NCI-H510A treated with DMSO at 0.1 percent for 48 hours (cell line): ENCODE measurements around the gene NAIF1.
"Not testable (repeated sequence)": the region's sequence is repeated elsewhere in the genome, so short reads cannot be mapped to it uniquely, and the experiment has no call there.

Experiments
- DNase-seq: peaks from one replicate; lab custom pipeline; 2025; lab: John Stamatoyannopoulos, UW

NAIF1 gene

GRCh38 chr9:128057724-128058409, 9.3 kb downstream of the NAIF1 start:
- DNase-seq, result no peak

- peak; percentile 88 for DNase-seq
Measured at GRCh38 chr9:128056887-128057723, 10.0 kb downstream of the NAIF1 start.

- no peak for DNase-seq
Measured at GRCh38 chr9:128056086-128056485, 11.0 kb downstream of the NAIF1 start.

DNA sequence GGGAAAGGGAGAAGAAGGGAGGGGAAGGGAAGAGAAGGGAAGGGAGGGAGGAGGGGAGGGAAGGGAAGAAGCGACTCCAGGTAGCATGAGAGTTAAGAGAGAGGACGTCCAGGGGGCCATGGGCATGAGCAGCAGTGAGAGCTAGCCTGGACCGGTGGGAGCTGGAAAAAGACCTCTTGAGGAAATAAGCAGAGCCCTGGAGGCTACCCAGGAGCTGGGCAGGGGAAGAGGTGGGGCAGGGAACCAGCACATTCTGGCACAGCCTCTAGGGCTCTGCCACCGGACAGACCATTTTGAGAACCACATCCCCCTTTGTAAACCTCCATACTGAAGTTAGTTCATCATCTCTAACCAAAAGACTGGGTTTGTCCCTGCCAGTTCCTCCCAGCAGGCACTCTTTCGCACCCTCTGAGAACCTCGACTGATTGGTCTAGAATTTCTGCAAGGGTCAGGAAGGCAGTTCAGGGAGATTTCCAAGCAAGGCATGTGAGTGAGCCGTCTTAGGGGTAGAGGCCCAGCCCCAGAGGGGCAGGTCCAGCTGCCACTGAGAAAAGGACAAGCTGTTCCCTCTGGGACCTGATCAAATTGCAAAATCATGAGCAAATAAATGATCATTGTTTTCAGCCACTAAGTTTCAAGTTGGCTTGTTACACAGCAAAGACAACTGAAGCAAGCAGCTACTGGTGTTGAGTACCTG, 11.6 kb downstream of the NAIF1 start:
- DNase-seq, result no peak

- DNase-seq, result no peak
Measured at GRCh38 chr9:128054087-128054486, 13.0 kb downstream of the NAIF1 start.

DNA sequence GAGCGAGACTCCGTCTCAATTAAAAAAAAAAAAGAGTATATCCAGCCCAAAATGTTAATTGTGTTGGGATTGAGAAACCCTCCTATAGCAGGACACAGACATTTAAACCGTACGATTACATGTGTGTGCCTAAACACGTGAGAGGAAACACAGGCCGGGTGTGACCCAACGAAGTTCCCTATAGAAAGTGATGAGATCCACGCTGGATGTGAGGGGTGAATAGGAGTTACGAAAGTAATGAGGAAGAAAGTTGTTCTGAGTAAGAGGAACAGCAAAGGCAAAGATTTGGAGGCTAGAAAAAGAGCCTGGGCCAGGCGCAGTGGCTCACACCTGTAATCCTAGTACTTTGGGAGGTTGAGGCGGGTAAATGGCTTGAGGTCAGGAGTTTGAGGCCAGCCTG, 13.6 kb downstream of the NAIF1 start:
- no peak for DNase-seq

GRCh38 chr9:128051932-128052709, 15.0 kb downstream of the NAIF1 start:
- no peak for DNase-seq

DNA sequence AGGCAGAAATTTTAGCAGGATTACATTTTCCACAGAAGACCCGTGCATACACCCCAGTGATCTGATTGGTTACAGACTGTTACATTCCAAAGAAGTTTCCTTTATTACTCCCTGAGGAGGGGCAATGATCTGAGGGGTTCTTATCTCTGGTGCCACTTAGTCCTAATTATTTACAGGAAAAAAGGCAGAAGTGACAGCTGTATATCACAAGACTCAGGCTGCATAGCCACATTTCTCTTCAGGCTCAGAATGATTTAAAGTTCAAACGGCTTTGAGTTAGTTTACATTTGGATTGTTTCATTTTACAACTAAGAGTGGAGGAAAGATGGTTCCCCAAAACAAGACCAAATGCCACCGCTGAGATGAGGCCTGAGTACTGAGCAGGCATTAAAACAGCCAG, 17.3 kb downstream of the NAIF1 start:
- no peak for DNase-seq

DNA sequence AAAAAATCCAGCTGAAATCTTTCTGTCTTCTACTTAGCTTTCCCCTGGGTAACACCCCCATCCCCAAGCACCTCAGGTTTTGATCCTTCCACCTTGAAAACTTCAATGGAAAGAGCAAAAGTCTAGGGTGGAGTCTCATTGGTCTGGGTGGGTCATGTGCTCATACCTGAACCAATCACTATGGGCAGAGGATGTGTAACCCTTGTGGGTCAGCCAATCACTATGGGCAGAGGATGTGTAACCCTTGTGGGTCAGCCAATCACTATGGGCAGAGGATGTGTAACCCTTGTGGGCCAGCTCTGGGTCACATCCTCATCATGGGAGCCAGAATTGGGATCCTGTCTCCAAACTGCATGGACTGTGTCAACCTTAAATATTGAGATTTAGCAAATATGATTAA, 18.5 kb downstream of the NAIF1 start:
- DNase-seq, result no peak

- no peak for DNase-seq
Measured at GRCh38 chr9:128047231-128047630, 19.9 kb downstream of the NAIF1 start.

DNA sequence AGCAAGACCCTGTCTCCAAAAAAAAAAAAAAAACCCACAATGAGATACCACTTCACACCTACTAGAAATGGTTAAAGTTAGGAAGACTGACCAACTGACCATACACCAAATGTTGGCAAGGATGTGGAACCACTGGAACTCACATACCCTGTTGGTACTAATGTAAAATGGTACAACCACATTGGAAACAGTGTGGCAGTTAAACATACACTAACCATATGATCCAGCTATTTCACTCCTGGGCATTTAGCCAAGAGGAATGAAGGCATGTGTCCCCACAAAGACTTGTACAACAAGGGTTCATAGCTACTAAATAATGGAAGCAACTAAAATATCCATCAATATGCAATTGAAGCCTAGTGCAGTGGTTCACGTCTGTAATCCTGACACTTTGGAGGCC, 21.3 kb downstream of the NAIF1 start:
- no peak for DNase-seq

- not testable (repeated sequence) for DNase-seq
Measured at GRCh38 chr9:128045409-128045808, 21.7 kb downstream of the NAIF1 start.

- DNase-seq, result no peak
Measured at GRCh38 chr9:128043467-128043868, 23.7 kb downstream of the NAIF1 start.

DNA sequence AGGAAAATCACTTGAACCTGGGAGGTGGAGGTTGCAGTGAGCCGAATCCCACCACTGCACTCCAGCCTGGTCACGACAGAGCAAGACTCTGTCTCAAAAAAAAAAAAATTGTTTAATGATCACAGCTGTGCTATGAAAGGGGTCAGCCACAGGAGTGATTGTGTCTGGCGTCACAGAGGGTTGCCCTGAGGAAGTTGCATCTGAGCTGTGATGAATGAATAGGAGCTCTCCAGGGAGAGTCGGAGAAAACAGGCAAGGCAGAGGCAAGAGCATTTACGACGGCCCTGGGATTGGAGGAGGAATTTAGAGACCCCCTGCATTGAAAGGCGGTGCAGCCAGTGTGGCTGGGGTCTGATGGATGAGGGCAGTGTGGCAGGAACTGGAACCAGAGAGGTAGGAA, 25.1 kb downstream of the NAIF1 start:
- DNase-seq, result no peak

GRCh38 chr9:128040783-128041182, 26.3 kb downstream of the NAIF1 start:
- DNase-seq, result not testable (repeated sequence)

DNA sequence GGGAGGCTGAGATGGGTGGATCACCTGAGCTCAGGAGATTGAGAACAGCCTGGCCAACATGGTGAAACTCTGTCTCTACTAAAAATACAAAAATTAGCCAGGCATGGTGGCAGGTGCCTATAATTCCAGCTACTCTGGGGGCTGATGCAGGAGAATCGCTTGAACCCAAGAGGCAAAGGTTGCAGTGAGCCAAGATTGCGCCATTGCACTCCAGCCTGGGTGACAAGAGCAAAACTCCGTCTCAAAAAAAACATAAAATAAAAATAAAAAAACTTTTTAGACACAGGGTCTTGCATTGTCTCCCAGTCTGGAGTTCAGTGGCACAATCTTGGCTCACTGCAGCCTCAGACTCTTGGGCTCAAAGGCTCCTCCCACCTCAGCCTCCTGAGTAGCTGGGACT, 30.6 kb downstream of the NAIF1 start:
- DNase-seq, result not testable (repeated sequence)

GRCh38 chr9:128034821-128035652, 32.1 kb downstream of the NAIF1 start:
- DNase-seq, result peak; percentile 89

- DNase-seq, result no peak
Measured at GRCh38 chr9:128033609-128034008, 33.5 kb downstream of the NAIF1 start.

DNA sequence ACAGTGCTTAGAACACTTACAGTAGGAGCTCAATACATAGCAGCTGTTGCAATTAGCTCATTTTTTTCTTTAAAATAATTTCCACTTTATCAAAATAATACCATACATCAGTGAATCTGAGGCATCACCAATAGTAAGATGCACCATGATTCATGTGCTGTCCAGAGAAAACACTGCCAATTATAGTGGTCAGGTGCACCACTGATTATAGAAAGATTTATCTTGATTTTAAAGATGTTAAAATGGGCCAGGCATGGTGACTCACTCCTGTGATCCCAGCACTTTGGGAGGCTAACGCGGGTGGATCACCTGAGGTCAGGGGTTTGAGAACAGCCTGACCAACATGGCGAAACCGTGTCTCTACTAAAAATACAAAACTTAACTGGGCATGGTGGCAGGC, 39.4 kb downstream of the NAIF1 start:
- no peak for DNase-seq

- no peak for DNase-seq
Measured at GRCh38 chr9:128026773-128027541, 40.2 kb downstream of the NAIF1 start.
